HG03039 (cell line): ENCODE measurements around the gene IGFBP1.
"Not testable (repeated sequence)": the region's sequence is repeated elsewhere in the genome, so short reads cannot be mapped to it uniquely, and the experiment has no call there.

Source experiments
- ATAC-seq: cut with Tn5 transposase; IDR thresholded peaks from one replicate; pipeline ENCODE4 v1.9.1; 2021; ENCODE audit warnings: mild to moderate bottlenecking, moderate library complexity; ENCODE audit not compliant: unreplicated experiment

The IGFBP1 gene

GRCh38 chr7:45888185-45888992 is at the start of gene IGFBP1:
IGFBP1 (plus strand) TSS chr7:45888488; CDS start chr7:45888653, 165 bp downstream.
- ATAC-seq: no peak

GRCh38 chr7:45838852-45839251 is 49.4 kb upstream of the IGFBP1 start:
- not testable (repeated sequence) for ATAC-seq

- ATAC-seq: not testable (repeated sequence)
These were observed 46.2 kb upstream of the IGFBP1 start for GRCh38 chr7:45841926-45842717.

- ATAC-seq: not testable (repeated sequence)
These were observed 41.8 kb upstream of the IGFBP1 start for GRCh38 chr7:45846536-45846935.

DNA sequence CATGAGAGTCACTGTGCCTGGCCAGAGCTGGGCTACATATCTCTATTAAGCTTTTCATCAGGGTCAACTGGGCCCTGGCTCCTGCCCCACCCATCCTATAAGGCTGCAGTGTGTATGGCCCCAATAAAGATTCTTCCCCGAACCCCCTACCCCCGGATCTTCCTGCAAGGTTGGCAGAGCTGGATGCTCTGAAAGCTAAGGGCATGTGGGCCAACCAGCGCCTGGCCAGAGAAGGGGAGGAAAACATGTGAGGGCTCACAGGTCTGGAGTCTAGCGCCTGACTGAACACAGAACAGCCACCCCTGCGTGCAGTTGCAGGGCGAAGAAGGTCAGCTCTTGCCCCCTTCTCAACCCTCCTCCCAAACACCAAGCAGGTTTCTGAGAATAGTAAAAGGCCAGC is 39.6 kb upstream of the IGFBP1 start:
- not testable (repeated sequence) for ATAC-seq

DNA sequence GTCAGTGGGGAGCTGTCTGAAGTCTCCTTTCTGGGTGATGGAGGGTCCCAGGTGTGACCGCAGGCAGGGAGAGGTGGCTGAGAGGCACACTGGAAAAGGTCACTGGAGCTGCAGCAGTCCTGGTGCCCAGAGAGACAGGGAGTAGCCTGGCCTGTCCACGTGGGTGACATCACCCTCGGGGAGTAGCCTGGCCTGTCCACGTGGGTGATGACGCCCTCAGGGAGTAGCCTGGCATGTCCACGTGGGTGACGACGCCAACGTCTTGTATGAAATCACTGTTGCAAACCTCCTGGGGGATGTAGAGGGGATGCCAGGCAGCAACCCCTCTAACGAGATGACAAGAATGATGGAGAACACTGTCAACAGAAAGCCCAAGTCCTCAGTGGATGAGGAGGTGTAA is 35.3 kb upstream of the IGFBP1 start:
- ATAC-seq: not testable (repeated sequence)

DNA sequence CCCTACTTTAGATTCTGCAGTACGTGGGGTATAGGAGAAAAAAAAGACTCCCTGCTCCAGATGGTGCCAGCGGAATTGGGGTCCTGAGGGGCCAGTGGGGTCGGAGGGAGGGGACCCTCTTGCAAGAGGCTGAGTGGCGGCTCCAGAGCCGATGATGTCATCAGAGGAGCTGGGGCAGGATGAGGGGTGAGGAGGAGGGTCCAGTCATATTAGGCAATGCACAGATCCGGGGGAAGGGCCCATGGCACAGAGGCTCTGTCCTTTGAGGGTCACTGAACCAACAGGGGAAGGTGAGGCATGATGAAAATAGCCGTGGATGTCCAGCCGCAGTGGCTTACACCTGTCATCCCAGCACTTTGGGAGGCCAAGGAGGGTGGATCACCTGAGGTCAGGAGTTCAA is 34.8 kb upstream of the IGFBP1 start:
- ATAC-seq: not testable (repeated sequence)

DNA sequence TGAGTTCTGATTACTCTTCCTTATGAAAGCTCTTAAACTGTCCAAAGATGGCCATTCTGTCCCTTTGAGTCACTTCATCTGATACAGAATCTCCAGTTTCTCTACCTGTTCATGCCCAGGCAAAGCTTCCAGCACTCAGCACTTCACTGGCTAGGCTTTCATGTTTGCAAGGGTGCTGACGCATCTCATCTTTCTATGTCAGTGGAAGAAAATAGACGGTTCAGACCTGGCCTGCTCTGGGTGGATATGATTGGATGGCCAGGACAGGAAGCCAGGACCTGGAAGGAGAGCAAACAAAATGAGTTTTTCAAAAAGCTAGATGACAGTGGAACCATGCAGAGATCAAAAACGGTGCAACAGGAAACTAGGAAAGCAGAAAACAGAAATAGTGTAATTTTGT is 32.6 kb upstream of the IGFBP1 start:
- not testable (repeated sequence) for ATAC-seq

DNA sequence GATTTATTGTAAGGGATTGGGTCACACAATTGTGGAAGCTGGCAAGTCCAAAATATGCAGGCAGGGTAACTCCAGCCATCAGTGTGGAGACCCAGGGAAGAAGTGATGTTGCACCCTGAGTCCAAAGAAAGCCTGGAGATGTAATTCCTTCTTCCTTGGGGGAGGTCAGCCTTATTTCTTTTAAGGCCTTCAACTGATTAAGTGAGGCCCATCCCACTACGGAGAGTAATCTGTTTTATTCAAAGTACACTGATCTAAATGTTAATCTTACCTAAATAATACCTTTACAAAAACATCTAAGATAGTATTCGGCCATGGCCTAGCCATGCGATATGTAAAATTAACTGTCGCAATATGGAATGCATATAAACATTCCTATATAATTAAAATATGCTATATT is 31.4 kb upstream of the IGFBP1 start:
- not testable (repeated sequence) for ATAC-seq

DNA sequence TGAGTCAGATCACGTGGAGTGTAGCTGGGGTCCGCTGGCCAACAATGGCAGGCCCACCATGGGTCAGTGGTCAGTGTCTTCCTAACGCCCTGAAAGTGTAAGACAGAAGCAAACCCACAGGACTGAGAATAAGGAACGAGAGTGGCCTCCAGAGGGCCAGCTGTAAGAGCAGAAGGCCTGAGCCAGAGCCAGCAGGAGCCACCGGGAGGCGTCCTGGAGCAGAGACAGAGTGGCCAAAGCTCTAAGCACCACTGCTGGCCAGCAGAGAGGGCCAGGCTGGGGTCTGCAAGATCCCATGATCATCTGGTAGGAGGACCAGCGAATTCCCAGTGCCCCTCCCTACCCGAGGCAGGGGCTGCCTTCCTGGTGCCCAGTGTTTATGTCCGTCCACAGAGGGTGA is 24.6 kb upstream of the IGFBP1 start:
- ATAC-seq: no peak

GRCh38 chr7:45865594-45866410 is 22.5 kb upstream of the IGFBP1 start:
- no peak for ATAC-seq

- no peak for ATAC-seq
These were observed 20.8 kb upstream of the IGFBP1 start for GRCh38 chr7:45867471-45867870.

- ATAC-seq: no peak
These were observed 18.9 kb upstream of the IGFBP1 start for GRCh38 chr7:45869426-45869825.

DNA sequence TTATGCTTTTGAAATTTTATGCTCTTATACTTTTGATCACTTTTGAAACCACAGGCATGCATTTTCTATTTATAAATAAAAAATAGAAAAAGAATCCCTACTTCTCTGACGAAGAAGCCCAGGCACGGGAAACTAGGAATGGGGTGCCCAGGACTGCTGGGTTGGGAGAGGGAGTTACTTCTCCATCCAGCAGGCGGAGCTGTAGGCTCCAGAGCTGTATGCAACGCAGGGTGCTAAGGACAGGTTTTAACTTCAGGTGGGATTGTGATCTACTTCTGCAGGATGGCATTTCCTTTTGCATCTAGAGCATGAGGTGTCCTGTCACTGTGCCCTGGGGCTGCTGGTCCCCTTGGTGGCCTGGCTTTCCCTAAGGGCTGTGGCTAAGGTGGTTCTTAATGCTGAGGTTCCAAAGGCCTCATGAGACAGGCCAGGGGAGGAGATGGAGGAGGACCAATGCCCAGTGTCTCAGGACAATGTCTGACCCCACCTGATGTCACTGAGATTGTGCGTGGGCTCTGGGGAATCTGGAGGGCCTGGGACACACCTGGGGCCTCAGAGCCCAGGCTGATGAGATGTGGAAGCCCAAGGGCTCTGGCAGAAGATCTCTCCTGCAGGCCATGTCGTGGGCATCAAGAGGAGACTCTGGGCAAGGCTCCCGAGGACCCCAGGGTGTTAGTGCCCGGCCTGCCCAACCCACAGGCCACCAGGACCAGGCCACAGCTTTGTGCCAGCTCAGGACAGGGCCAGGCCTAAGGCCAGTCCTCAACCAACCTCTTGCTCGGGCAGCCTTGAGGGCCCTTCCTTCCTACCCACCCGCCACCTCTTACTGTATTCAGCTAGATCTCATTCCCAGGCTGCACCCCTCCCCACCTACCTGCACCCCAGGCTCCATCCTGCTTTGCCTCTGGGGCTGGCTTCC is 15.9 kb upstream of the IGFBP1 start:
- ATAC-seq: no peak

- no peak for ATAC-seq
These were observed 15.3 kb upstream of the IGFBP1 start, which contains the start of gene CCDC201 for GRCh38 chr7:45873035-45873354. CCDC201 (minus strand) TSS chr7:45873082; CDS start chr7:45873007, 75 bp downstream.

- ATAC-seq: no peak
These were observed 14.9 kb upstream of the IGFBP1 start for GRCh38 chr7:45873355-45873754.

GRCh38 chr7:45874408-45875131 is 13.7 kb upstream of the IGFBP1 start:
- ATAC-seq: no peak

DNA sequence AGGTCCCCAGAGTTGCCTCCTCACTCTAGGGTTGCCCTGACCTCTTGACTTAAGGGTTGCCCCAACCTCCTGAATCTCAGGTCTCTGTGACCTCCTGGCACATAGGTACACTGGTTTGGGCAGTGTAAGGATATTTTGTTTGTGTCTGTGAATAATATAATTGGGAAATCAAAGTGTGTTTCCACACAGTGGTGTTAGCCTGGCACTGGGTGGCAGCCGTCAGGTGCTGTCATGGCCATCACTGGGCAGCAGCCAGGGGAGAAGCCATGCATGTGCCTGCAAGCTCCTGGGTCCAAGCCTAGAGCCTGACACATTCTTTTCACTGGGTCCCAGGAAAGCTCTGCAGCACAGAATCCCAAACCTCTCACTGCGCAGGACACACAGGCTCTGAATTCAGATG is 11.8 kb upstream of the IGFBP1 start:
- ATAC-seq: no peak

DNA sequence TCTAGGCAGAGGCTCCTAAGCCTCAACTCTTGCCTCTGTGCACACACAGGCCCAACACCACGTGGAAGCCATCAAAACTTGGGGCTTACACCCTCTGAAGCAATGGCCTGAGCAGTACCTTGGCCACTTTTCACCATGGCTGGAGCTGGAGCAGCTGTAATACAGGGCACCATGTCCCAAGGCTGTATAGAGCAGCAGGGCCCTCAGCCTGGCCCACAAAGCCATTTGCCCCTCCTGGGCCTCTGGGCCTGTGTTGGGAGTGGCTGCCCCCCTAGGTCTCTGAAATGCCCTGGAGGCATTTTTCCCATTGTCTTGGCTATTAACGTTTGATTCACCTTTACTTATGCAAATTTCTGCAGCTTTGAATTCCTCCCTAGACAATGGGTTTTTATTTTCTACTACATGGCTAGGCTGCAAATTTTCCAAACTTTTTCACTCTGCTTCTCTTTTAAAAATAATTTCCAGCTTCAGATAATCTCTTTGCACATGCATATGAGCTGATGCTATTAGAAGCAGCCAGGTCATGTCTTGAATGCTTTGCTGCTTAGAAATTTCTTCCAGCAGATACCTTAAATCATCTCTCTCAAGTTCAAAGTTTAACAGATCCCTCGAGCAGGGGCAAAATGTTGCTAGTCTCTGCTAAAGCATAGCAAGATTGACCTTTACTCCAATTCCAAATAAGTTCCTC is 9.7 kb upstream of the IGFBP1 start:
- no peak for ATAC-seq
